Fibroblast of skin of left quadriceps (primary cell): ENCODE measurements around the gene TOM1L2.
"Not testable (repeated sequence)": the region's sequence is repeated elsewhere in the genome, so short reads cannot be mapped to it uniquely, and the experiment has no call there.

Experiments used
- DNase-seq, 2 experiments: peaks; one replicate each; pipeline ENCODE4 v3.0.0-alpha.2; 2013; ENCODE audit warnings: low read depth in 2 of 2

Gene TOM1L2

DNA sequence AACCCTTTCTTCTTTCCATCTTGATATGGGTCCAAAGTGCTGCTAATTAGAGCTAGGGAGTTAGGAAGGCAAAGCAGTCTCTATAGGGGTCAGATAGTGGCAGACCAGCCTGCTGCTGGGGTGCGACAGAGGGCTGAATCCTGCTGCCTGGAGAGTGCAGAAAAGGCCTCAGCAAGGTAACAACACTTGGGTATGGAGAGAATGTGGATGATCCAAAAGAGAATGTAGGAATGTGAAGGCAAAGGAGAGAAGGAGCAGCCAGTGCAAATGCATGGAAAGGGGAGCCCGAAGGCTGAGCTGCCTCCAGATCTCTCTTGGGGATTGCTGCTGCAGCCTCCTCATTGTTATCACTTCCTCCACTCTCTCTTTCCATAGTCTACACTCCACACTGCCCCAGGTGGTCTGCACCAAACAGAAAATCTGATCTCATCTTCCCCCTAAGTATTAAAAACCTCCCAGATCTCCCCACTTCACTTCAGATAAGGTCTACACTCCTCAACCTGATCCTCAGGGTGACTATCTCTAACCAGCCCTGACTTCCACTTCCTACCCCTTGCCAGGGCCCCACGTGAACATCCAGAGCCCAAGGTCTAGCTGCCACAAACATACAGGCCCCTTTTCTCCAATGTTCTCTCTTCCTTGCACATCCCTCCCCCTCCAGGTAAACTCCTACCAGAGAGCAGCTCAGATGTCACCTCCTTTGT lies 28.8 kb downstream of the TOM1L2 start:
- DNase-seq = no peak

DNA sequence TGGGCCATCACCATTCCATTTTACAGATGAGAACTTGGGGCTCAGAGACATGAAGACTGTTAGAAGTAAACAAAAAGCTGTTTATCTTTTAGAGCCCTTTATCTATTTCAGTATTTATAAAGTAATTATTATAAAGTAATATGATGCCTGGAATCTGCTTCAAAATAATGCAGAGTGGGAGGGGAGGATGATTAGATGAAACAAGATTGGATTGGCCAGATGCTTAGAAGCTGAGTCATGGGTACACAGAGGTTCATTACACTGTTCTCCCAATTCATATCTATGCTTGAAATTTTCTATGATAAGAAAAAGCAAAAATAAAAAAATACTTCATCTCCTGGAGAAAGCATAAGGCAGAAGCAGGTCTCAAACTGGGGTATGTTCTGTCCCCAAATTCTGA lies 29.4 kb downstream of the TOM1L2 start:
- no peak for DNase-seq

DNA sequence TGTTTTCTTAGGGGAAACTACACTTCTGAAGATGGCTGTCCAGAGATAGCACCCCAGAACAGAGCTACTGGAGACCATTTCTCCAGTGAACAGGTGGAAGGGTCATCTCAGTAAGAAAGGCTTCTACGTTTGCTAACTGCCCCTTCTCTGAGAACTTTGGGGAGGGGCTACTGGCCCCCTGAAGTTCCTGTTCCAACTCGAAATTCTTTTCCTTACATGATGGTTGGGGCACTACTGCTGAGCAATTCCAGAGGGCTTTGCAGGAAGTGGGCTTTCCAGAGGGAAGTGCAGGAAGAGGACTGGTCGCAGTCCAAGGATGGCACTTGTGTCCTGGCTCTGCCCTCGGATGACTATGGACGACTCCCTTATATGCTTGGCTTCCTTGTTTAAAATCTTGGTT lies 31.2 kb downstream of the TOM1L2 start:
- no peak for DNase-seq

- DNase-seq = peak; percentile 66 to 67
These were observed 31.7 kb downstream of the TOM1L2 start for GRCh38 chr17:17940441-17940911.

DNA sequence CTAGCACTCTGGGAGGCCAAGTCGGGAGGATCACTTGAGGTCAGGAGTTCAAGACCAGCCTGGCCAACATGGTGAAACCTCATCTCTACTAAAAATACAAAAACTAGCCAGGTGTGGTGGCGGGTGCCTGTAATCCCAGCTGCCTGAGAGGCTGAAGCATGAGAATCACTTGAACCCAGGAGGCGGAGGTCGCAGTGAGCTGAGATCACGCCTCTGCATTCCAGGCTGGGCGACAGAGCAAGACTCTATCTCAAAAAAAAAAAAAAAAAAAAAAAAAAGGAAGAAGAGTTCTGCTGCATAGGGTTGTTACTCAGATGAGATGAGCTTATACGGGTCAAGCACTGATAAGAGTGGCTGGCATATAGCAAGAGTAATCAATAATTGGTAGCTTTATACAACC lies 32.3 kb downstream of the TOM1L2 start:
- not testable (repeated sequence) for DNase-seq

DNA sequence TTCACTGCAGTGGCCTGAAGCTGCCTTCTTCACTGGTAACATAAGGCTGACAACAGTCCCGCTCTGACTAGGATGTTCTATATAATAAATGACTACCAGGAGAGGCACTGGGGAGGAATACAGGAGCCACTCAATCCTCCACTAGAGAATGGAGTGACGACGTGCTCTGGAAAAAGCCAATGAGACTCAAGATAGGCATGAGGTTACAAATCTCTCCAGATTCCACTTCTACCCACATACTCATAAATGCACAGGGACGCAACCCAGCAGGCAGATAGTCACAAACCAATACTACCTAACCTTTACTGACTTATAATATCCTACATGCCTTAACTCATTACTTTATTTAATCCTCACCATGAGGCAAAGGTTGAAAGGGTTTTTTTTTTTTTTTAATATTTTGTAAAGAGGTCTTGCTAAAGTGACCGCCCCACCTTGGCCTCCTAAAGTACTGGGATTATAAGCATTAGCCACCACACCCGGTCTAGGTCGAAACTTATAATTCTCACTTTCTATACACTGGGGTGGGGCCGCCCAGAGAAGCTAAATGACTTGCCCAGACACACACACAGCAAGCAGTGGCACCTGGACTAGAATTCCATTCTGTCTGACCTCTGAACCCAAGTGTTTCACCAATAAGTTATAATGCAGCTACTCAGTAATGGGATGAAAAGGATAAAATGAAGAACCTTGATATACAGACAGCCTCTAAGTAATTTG lies 33.7 kb downstream of the TOM1L2 start:
- DNase-seq = no peak

DNA sequence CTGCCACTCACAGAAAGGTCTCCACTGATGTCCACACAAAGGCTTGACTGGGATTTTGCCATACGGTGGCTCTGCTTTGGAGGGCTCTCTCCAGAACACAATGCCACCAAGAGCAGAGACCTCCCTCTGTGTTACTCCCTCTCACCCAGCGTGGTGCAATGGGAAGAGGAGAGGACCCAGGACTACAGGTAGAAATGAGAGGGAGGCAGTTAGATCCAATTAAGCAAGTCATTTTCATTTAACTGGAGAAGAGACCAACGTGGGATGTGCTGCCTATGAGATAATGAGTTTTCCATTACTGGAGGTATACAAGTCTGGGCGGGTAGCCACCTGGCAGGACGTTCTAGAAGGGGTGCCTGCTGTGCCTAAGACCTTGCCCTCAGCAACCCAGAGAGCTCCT lies 34.2 kb downstream of the TOM1L2 start:
- no peak for DNase-seq

DNA sequence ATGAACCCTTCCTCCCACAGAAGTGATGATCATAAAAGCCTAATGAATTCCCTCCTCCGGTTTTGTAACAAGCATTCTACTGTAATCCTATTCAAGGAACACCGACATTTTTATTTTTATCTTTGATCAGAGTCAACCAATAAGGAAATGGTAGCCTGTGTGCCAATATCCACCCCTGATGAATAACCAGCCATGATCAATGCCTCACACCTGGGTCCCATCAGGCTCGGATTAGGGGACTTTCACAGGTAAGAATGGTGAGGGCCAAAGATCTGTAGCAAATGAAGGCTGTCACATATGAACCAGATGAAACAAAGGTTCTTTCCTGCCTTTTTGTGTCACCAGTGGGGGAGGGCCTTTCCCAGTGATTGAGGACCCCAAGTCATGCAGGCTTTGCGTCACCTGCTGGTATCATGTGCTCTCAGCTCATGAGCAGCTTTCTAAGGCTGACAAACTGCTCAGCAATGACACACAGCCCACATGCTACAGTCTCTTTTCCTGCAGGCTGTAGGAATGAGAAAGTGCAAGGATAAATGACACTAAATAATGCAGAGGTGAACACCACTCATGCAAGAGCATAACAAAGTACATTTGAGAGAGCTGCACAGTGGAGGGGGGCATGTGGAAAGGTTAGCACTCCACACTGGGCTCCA lies 34.9 kb downstream of the TOM1L2 start:
- DNase-seq = no peak

DNA sequence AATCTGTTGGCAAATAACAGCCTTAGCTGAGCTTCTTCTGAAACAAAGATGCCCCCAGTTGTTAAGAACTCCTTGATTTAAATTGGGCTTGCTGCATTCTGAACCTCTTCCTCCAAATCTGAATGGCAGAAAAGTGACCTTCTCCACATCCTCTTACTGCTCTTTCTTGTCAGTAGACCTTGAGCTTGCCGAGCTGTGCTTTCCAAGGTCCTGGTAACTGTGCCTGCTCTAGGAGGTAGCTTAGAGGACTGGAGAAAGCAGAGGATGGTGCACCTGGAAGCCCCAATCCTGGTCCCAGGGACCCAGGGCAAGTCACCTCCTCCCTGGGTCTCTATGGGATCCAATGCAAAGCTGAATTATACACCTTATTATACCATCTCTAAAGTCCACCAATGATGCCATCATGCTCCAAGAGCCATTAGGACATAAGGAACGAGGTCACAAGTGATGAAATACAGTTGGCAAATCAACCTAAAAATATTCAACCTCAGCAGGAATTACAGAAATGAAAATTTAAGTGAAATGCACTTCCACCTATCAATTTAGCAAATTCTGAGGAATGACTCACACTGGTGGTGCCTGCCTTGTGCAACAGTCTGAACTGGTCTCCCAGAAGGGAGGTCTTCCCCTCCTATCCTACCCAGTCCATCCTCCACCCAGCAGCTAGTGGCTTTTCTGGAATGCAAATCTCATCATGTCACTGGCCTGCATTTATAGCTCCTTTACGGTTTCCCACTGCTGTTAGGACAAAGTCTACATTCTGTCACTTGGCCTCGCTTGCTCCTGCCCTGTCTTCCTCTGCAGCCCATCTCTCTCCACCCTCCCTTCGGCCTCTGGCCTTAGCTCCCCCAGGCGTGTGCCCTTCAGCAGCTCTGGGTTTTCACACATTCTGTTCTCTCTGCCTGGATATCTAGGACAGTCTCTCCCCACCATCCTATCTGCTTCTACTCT lies 36.6 kb downstream of the TOM1L2 start:
- peak; percentile 86 to 87 for DNase-seq

- no peak for DNase-seq
These were observed 37.4 kb downstream of the TOM1L2 start for GRCh38 chr17:17934806-17935205.

DNA sequence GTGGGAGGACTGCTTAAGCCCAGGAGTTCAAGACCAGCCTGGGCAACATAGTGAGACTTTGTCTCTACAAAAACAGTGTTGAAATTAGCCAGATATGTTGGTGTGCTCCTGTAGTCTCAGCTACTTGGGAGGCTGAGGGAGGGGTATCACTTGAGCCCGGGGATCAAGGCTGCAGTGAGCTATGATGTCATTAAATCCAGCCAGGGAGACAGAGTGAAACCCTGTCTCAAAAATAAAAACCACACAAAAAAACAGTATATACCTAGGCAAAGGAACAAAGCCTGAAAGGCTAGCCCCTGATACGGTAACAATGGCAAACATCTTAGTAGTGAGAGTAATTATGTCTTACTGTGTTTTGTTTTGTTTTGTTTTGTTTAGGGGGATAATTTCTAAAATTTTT lies 38.0 kb downstream of the TOM1L2 start:
- no peak for DNase-seq

DNA sequence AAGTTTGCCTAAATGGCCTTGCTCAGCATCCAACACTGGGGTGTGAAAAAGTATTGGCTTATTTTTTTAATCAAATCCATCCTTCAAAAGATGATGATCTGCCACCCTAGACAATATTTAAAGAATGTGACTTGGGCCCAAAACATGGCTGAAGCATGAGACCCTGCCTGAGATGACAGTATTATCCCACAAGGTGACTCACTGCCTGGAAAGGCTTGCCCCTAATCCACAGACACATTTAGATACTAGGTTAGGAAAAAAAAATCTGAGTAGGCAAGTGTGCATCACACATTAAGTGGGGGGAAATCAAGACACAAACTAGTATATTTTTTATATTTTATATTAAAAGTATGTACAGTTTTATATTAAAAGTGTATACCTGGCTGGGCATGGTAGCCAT lies 38.4 kb downstream of the TOM1L2 start:
- no peak for DNase-seq

- DNase-seq = no peak
These were observed 41.0 kb downstream of the TOM1L2 start for GRCh38 chr17:17931159-17931558.

DNA sequence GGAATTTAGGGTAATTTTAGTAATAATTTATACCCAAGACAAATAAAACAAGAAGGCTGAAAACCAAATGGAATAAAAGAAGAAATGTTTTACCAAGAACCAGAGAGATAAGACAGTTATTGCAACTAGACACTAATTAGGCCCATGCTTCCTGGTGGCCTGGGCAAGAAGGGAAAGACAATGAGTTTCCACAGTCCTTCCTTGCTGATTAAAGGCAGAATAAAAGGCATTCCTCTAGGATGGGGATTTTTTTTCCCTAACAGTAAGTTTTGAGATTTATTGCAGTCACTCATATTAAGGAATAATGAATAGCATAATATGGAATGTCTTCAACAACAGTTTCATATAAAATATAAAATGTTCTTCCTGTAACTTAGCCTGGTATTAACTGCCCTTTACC lies 41.5 kb downstream of the TOM1L2 start:
- no peak for DNase-seq

- DNase-seq = no peak
These were observed 42.4 kb downstream of the TOM1L2 start for GRCh38 chr17:17929655-17930380.

DNA sequence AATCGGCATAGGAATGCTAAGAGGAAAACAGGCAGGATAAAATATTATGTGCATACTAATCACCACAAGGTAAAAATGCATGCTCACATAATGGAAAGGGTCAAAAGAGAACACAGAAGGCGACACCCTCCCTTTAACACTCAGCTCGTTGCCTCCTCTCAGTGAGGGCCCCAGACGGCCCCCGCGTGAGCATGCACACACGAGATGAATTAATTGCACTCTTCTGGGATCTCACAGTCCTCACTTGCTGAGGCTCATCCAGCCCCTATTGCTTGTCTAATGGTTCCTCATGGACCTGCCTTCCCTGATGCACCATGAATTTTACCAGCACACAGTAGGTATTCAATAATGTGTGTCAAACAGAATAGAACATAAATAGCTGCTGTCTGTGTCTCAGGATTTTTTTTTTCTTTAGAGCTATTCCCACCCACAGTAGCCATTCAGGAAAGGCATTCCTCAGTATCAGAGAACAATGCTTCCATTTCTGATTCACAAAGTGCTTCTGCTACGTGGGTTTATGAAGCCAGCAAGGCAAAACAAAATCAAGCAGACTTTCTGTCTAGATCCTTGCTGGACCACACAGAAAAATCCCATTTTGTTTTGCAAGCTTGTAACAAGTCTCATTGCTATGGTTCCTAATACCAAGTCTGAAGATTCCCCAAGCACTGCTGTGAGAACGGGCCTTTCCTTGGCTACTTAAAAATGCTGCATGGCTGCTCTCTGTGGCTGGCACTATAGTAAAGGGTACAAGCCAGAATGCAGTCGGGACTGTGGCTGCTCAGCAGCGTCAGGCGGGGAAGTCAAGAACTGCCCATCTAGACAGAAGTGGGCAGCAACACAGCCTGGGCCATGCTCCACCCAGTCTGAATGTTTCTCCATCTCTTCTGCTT lies 43.6 kb downstream of the TOM1L2 start:
- DNase-seq = no peak

GRCh38 chr17:17926840-17927449 lies 45.3 kb downstream of the TOM1L2 start:
- DNase-seq = no peak

- DNase-seq = no peak
These were observed 46.2 kb downstream of the TOM1L2 start for GRCh38 chr17:17926036-17926435.

- no peak for DNase-seq
These were observed 47.3 kb downstream of the TOM1L2 start for GRCh38 chr17:17924857-17925250.
